GM12875 (cell line): ENCODE data around the gene FYN.
"Not testable (repeated sequence)": the region's sequence is repeated elsewhere in the genome, so short reads cannot be mapped to it uniquely, and the experiment has no call there.

Source experiments
- H3K4me3 ChIP-seq: one replicate; pipeline ENCODE4 v1.5.1; 2011; ENCODE audit warnings: low read depth, low read length, control low read depth
- TF ChIP-seq, protein P1 (sequence below): IDR thresholded peaks from 2 replicates; pipeline ENCODE4 v1.5.1; 2011; ENCODE audit warnings: low read depth, mild to moderate bottlenecking, control low read depth, inconsistent platforms, low read length, moderate library complexity, borderline replicate concordance; ENCODE audit not compliant: insufficient read depth

Gene FYN

GRCh38 chr6:111894951-111895350 lies 21.7 kb upstream of the FYN start:
- H3K4me3 ChIP-seq: no peak overlapping the region
- TF ChIP-seq, protein P1, sequence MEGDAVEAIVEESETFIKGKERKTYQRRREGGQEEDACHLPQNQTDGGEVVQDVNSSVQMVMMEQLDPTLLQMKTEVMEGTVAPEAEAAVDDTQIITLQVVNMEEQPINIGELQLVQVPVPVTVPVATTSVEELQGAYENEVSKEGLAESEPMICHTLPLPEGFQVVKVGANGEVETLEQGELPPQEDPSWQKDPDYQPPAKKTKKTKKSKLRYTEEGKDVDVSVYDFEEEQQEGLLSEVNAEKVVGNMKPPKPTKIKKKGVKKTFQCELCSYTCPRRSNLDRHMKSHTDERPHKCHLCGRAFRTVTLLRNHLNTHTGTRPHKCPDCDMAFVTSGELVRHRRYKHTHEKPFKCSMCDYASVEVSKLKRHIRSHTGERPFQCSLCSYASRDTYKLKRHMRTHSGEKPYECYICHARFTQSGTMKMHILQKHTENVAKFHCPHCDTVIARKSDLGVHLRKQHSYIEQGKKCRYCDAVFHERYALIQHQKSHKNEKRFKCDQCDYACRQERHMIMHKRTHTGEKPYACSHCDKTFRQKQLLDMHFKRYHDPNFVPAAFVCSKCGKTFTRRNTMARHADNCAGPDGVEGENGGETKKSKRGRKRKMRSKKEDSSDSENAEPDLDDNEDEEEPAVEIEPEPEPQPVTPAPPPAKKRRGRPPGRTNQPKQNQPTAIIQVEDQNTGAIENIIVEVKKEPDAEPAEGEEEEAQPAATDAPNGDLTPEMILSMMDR: no peak

GRCh38 chr6:111894272-111894671 lies 21.0 kb upstream of the FYN start:
- H3K4me3 ChIP-seq: no peak overlapping the region
- TF ChIP-seq, protein P1: no peak

DNA sequence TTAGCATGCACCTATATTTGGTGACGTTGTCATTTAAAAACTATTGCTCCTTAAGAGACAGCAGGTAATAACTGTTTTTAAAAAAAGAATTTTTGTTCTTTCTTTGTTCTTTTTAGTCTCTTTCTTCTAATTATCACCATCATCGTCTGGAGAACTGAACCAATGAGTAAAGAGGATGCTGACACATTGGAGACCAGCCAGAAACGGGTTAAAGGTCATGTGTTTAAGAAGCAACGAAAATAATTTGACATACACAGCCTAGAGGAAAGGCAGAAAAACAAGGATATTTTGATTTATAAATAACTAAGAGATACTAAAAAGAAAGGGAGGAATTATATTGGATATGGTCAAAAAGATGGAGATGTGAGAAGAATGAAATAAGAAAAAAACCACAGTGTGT lies 19.2 kb upstream of the FYN start:
- H3K4me3 ChIP-seq: no peak overlapping the region
- TF ChIP-seq, protein P1: no peak

GRCh38 chr6:111890988-111891387 lies 17.7 kb upstream of the FYN start:
- TF ChIP-seq, protein P1: no peak

DNA sequence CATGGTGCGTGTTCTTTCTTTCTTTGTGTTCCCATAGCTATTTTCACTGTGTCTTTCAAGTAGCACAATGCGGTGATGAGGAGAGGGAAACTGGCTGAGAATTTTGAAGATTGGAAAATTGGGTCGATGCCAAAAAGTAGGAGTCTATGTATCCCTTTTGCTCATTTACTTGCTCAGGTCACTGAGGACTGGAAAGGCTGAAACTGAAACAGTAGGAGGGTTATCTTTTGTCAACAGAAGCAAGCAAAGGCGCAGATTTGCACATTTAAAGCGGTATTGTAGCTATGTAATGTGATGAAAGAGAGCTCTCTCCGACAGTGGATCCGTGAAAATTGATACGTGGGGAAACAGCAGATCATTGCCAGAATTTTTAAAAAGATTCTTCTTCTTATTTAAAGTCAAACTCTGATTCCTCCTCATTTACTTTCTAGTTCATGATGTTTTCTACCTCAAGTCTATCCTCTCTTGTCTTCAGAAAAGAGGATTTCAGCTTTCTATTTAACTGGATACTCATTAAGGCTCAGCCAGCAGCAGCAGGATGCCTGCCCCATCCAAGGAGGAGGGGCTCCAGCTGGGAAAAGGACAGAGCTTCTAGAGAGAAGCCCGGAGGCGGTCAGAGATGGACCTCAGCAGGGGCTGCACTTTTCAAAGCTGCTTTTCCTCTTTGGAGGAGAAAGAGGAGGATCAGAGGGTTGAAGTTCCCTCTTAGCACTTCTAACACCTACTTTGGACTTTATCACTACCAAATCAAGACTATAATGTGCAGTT lies 15.9 kb upstream of the FYN start:
- H3K4me3 ChIP-seq: no peak overlapping the region
- TF ChIP-seq, protein P1: no peak

More at GRCh38 chr6:111890988-111891387, 17.7 kb upstream of the FYN start:
- H3K4me3 ChIP-seq: no peak overlapping the region

- not testable (repeated sequence) for H3K4me3 ChIP-seq
Observed at GRCh38 chr6:111886793-111887192, 13.5 kb upstream of the FYN start.

GRCh38 chr6:111885373-111886027 lies 12.2 kb upstream of the FYN start:
- TF ChIP-seq, protein P1: no peak
- no peak overlapping the region for H3K4me3 ChIP-seq
